Right lobe of liver (tissue), 4 donors: Measurements from ENCODE around the gene TGFBR3.

Experiments used
- POLR2A ChIP-seq: fragments of 450-650 bp; IDR thresholded peaks from one replicate; pipeline ENCODE4 v1.6.1; 2017; ENCODE audit warnings: antibody characterized with exemption, mild to moderate bottlenecking
- TF ChIP-seq, protein P1 (sequence below), 4 donors: fragments of 200-600 bp in 3 of 4; fragments of 450-650 bp in 1 of 4; IDR thresholded peaks; one replicate each; pipeline versions ENCODE4 v1.5.1 to v1.8.0; 2016 to 2022; ENCODE audit warnings: antibody characterized with exemption in 4 of 4, mild to moderate bottlenecking in 2 of 4
- donor health status: DM: no; HTN: no; CAD: no.
- donor health status: DM: no; HTN: no; CAD: no.
- donor health status: DM: no; HTN: yes; CAD: no.

GRCh38 chr1:91928026-91928425 lies 42.1 kb upstream of the TGFBR3 start:
- TF ChIP-seq POLR2A, result no peak
- TF ChIP-seq, protein P1, sequence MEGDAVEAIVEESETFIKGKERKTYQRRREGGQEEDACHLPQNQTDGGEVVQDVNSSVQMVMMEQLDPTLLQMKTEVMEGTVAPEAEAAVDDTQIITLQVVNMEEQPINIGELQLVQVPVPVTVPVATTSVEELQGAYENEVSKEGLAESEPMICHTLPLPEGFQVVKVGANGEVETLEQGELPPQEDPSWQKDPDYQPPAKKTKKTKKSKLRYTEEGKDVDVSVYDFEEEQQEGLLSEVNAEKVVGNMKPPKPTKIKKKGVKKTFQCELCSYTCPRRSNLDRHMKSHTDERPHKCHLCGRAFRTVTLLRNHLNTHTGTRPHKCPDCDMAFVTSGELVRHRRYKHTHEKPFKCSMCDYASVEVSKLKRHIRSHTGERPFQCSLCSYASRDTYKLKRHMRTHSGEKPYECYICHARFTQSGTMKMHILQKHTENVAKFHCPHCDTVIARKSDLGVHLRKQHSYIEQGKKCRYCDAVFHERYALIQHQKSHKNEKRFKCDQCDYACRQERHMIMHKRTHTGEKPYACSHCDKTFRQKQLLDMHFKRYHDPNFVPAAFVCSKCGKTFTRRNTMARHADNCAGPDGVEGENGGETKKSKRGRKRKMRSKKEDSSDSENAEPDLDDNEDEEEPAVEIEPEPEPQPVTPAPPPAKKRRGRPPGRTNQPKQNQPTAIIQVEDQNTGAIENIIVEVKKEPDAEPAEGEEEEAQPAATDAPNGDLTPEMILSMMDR (IDR thresholded peaks at IDR 0.05), result no peak
